Lung microvascular endothelial cell (primary cell): ENCODE data around the gene TMIGD2. TPM values are rescaled to one million over a fixed set of nuclear protein-coding genes. Genes with fewer than 3 reads are reported as not detected.

ENCODE experiments used
- DNase-seq, 2 donors: peaks; one replicate each; pipeline versions ENCODE4 v3.0.0 to v3.0.0-alpha.2; 2010; ENCODE audit warnings: low read depth in 2 of 2
- total RNA-seq: library from RNA; depleted of rRNA; stranded (reverse); fragments of >200 nt; gene quantifications from 2 replicates; pipeline ENCODE4 v1.2.1, GENCODE V29; 2014

The TMIGD2 gene
- total RNA-seq, 1 donor from 2014 or later: not detected

- DNase-seq: no peak
These were observed 24.7 kb upstream of the TMIGD2 start for GRCh38 chr19:4326837-4327251.

GRCh38 chr19:4326215-4326836 lies 24.1 kb upstream of the TMIGD2 start:
- no peak for DNase-seq

GRCh38 chr19:4324228-4324627 lies 22.0 kb upstream of the TMIGD2 start:
- DNase-seq: no peak

- DNase-seq: no peak
These were observed 21.5 kb upstream of the TMIGD2 start for GRCh38 chr19:4323692-4324091.

GRCh38 chr19:4322942-4323665 lies 20.9 kb upstream of the TMIGD2 start:
- no peak for DNase-seq

DNA sequence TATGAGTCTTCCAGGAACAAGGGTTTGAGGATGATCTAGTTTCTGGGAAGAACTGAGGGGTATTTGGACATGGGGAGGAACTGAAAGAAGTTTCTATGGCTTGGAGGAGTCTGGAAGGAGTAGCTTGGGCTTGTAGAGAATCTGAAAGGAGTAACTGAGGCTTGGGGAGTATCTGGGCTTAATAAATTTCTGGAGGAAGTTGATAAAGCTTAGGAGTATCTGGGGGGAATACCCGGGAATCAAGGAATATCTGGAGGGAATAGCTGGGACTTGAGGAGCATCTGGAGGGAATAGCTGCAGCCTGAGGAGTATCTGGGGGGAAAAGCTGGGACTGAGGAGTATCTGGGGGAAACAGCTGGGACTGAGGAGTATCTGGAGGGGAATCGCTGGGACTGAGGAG lies 18.2 kb upstream of the TMIGD2 start:
- DNase-seq: no peak

GRCh38 chr19:4319067-4319718 lies 17.0 kb upstream of the TMIGD2 start:
- DNase-seq: no peak

- no peak for DNase-seq
These were observed 16.3 kb upstream of the TMIGD2 start for GRCh38 chr19:4318460-4318859.

GRCh38 chr19:4316956-4317355 lies 14.8 kb upstream of the TMIGD2 start:
- DNase-seq: no peak

DNA sequence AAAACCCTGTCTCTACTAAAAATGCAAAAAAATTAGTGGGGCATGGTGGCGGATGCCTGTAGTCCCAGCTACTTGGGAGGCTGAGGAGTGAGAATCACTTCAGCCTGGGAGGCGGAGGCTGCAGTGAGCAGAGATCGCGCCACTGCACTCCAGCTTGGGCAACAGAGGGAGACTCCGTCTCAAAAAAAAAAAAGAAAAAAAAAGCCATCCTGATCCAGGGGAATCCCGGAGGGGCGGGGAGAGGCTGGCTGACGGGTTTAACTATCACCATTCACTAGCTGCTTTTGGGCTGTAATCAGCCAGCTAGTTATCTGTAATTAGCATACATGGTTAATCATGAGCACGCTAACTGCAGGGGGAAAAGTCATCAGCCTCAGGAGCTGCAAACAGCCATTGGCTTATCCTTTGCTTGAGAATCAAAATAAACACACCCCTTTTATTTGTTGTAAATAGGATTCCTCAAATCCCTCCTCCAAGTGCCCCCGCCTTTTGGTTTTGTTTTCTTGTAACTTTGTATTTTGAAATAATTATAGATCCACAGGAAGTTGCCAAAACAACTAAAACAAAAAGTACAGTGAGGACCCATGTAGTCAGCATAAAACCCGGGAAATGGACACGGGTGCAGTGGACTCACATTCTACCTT lies 11.8 kb upstream of the TMIGD2 start:
- no peak for DNase-seq

GRCh38 chr19:4310247-4311121 lies 8.3 kb upstream of the TMIGD2 start:
- no peak for DNase-seq

GRCh38 chr19:4305659-4306058 lies 3.5 kb upstream of the TMIGD2 start:
- DNase-seq: no peak

DNA sequence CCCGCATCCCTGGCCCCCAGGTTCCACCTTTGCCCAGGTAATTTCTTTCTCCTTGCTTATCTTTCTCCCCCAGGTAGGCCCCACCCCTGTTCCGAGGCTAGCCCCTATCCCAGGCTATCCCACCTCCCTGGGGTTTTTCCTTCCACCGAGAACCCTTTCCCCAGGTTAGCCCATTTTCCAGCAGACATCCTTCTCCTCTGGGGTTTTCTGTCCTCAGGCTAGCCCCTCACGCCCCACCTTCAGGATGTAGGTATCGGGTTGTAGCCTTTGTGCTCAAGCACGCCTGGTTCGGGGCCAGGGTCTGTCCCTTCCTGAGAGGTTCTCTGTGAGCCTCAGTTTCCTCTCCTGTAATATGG lies 3.0 kb upstream of the TMIGD2 start:
- DNase-seq: no peak

- peak; percentile 23 to 42 for DNase-seq
These were observed 2.5 kb upstream of the TMIGD2 start, which contains the start of gene FSD1 for GRCh38 chr19:4304538-4305256. Gene FSD1, plus strand, starts transcription at chr19:4304598. Its CDS starts 149 bp downstream, at chr19:4304747.

DNA sequence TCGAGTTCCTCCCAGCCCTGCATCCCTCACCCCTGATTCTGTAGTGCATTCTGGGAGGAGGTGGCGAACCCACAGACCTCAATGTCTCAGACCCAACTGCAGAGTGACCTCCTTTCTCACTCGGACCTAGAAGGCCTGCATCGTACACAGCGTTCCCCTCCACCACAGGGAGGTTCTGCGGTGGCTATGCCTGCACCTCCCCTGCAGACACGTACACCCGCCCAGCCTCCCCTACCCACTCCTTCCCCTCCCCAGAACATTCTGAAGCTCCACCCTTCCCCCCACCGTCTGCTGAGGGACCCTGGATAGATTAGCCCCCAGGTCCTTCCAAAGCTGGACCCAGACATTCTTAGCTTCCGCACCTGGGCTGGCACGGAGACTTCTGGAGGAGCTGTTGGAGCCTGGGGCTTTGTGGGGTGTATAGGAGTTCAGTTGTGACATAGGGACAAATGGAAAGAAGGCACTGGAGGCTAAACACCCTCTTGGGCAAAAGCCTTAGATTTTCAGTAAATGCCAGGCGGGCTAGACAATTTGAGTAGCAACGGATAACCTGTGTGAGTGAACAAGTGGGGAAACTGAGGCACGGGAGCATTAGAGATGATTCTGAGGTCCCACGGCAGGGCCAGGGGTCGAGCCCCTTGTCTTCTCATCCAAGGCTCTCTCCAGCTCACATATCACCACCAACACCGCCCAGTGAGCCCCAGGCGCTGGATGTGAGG lies 1.8 kb upstream of the TMIGD2 start:
- no peak for DNase-seq

DNA sequence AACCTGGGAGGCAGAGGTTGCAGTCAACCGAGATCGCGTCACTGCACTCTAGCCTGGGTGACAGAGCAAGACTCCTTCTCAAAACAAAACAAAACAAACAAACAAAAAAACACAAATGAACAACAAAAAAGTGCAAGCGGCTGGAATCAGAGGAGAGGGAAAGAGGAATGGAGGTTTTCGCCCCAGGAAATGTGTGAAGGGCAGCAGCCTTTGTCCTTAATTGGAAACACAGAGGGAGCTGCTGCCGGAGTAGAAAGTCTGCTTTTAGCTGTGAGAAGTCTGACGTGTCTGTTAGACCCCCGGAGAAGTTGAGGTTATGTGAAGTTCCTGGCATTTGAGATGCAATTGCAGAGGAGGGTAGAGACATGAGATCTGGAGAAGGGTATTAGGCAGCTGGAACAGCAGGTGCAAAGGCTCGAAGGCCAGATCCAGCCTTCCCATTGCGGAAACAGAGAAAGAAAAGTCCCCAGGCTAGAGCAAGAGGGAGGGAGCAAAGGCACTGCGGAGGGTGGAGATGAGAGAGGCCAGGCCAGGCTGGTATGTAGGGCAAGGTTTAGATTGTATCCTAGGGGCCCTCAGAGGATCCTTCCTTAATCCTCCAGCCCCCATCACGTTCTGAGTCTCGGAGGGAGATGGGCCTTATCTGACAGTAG lies 473 bp downstream of the TMIGD2 start:
- DNase-seq: no peak

DNA sequence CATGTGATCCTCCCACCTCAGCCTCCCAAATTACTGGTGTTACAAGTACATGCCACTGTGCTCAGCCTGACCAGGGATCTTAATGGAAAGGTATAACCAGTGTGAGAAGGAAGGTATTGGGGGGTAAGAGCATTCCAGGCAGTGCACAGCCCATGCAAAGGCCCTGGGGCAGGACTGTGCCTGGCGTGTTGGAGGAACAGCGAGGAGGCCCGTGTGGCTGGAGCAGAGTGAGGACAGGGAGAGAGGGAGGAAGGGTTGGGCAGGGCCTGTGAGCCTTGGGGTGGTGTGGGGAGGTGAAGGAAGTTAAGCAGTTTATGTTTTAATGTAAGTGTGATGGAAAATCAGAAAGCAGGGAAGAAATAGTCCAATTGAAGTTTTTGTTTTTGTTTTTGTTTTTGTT lies 1.6 kb downstream of the TMIGD2 start:
- no peak for DNase-seq

DNA sequence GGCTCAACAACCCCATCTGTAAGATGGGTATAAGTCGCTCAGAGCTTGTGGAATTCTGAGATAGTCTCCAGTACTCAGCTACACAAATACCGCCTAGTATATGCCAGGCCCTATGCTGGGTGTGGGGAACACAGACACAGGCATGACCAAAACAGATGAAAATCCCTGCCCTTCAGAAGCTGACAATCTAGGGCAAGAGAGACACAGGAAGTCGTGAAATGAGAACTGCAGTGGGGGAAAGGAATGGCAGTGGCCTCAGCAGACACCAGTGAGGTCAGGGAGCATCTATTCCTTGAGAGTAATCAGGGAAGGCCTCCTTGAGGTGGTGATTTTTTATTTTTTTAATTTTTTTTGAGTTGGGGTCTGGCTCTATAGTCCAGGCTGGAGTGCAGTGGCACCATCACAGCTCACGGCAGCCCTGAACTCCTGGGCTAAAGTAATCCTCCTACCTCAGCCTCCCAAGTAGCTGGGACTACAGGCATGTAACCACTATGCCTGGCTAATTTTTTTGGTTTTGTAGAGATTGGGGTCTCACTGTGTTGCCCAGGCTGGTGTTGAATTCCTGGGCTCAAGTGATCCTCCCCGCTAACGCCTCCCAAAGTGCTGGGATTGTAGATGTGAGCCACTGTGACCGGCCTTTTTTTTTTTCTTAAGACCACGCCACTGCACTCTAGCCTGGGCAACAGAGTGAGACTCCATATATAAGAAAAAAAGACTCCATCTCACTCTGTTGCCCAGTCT lies 3.2 kb downstream of the TMIGD2 start:
- DNase-seq: no peak
